Coronary artery (tissue), 2 donors: ENCODE data around the gene SYNC.
"Not testable (repeated sequence)": the region's sequence is repeated elsewhere in the genome, so short reads cannot be mapped to it uniquely, and the experiment has no call there.

ENCODE experiments used
- DNase-seq: peaks from one replicate; pipeline ENCODE4 v3.0.0-alpha.2; 2017; ENCODE audit warnings: low spot score
- H3K27ac ChIP-seq, 2 donors: fragments of 200-600 bp; sonication (generic); one replicate each; pipeline ENCODE4 v1.5.1; 2016 to 2019
- H3K4me3 ChIP-seq: fragments of 200-600 bp; sonication (generic); 2 replicates; pipeline ENCODE4 v1.5.1; 2016; ENCODE audit warnings: mild to moderate bottlenecking, moderate library complexity
- TF ChIP-seq, protein P1 (sequence below): fragments of 200-600 bp; sonication (generic); IDR thresholded peaks from one replicate; pipeline ENCODE4 v1.5.1; 2019; ENCODE audit warnings: antibody characterized with exemption

SYNC gene

DNA sequence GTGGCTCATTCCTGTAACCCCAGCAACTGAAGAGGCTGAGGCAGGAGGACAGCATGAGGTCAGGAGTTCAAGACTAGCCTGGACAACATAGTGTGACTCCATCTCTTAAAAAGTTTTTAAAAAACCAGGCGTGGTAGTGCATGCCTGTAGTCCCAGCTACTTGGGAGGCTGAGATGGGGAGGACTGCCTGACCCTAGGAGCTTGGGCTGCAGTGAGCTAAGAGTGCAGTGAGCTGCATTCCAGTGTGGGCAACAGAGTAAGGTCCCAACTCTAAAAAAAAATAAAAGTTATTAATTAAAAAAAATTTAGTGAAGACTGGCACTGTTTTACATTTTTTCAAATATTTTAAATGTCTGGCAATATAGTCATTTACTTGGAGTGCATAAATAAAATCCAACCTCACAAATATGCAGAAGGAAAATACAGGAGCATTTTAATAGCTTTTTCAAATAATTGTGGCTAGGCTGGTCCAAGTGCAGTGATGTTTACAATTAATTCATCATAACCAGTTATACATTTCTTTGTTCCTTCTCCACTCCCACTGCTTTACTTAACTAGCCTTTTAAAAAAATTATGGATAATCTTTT, 63.0 kb downstream of the SYNC start:
- TF ChIP-seq, protein P1, sequence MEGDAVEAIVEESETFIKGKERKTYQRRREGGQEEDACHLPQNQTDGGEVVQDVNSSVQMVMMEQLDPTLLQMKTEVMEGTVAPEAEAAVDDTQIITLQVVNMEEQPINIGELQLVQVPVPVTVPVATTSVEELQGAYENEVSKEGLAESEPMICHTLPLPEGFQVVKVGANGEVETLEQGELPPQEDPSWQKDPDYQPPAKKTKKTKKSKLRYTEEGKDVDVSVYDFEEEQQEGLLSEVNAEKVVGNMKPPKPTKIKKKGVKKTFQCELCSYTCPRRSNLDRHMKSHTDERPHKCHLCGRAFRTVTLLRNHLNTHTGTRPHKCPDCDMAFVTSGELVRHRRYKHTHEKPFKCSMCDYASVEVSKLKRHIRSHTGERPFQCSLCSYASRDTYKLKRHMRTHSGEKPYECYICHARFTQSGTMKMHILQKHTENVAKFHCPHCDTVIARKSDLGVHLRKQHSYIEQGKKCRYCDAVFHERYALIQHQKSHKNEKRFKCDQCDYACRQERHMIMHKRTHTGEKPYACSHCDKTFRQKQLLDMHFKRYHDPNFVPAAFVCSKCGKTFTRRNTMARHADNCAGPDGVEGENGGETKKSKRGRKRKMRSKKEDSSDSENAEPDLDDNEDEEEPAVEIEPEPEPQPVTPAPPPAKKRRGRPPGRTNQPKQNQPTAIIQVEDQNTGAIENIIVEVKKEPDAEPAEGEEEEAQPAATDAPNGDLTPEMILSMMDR = no peak
- no peak overlapping the region for H3K4me3 ChIP-seq
- DNase-seq = no peak
- H3K27ac ChIP-seq = no peak overlapping the region

DNA sequence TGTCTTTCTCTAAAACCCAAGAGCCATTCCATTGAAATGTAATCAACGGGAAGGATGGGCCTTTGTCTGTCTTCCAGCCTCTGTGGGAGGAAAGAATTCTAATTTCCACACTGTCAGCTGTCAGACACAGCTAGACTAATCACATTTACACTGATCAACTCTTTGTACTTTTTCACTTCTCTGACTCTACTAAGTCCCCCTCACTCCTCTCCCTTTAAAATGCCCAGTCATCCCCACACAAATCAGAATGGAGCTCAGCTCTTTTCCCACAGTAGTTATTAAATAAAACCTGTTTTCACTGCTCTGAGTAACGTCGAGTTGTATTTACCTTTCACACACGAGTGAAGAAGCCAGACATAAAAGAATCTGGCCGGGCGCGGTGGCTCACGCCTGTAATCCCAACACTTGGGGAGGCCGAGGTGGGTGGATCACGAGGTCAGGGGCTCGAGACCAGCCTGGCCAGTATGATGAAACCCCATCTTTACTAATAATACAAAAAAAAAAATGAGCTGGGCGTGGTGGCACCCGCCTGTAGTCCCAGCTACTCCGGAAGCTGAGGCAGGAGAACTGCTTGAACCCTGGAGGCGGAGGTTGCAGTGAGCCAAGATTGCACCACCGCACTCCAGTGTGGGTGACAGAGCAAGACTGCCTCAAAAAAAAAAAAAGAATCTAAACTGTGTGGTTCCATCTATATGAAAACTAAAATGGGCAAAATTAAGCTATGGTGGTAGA, 65.5 kb downstream of the SYNC start:
- TF ChIP-seq, protein P1 = no peak
- Histone ChIP-seq H3K4me3 (no peak overlapping the region), H3K27ac (no peak overlapping the region)
- no peak for DNase-seq

DNA sequence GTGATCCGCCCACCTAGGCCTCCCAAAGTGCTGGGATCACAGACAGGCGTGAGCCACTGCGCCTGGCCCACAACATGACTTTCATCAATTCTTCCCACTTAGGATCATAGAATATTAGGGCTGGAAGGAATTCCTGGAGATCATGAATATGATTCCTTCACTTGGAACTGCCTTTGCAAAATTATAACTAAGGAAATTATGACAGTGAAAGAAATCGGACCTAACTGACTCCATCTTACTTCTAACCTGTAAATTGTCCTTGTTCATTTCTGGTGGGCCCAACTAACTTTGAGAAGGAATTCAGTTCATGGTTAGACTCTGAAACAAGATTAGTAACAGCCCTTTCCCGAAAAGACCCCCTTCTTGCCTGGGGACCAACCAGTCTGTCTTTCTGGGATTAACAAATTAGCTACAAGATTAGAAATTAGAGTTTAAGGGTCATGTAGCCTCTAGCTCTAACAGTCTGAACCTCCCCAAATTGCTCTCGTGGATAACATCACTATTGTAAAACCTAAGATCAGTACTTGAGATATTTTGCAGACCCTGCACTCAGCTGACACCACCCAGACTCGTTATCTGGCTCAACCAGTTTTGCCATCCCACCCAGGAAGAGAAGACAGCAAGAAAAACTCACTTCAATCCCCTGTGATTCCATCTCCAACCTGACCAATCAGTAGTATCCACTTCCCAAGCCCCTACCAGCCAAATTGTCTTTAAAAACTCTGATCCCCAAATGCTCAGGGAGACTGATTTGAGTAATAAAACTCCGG, 66.9 kb downstream of the SYNC start:
- DNase-seq = no peak
- TF ChIP-seq, protein P1 = no peak
- Histone ChIP-seq H3K27ac (no peak overlapping the region), H3K4me3 (no peak overlapping the region)

DNA sequence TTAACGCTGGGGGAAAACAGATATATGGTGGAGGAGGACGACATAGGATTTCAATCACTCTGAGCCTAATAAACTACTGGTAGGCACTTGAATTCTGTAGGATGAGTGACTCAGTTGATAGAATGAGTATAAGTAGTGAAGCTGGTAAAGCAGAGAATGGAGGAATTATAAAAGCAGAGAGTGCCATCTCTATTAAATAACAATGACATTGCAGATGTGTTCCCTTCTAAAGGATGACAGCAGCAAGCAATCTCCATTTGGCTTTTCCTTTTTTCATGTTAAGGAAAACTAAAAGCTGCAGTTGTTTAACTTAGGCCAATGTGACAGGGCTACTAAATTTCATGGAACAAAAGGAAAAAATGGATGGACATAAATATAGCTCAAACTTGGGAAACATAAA, 69.7 kb downstream of the SYNC start:
- Histone ChIP-seq H3K4me3 (no peak overlapping the region), H3K27ac (no peak overlapping the region)
- no peak for DNase-seq
- TF ChIP-seq, protein P1 = no peak

DNA sequence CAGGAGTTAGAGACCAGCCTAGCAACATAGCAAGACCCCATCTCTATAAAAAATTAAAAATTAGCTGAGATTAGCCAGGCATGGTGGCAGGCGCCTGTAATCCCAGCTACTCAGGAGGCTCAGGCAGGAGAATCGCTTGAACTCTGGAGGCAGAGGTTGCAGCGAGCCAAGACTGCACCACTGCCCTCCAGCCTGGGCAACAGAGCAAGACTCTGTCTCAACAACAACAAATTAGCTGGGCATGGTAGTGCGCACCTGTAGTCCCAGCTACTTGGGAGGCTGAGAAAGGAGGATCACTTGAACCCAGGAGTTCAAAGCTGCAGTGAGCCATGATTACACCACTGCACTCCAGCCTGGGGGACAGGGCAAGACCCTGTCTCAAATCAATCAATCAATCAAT, 72.4 kb downstream of the SYNC start:
- not testable (repeated sequence) for H3K27ac ChIP-seq, DNase-seq, H3K4me3 ChIP-seq
